Natural killer cell (primary cell): ENCODE data around the gene MST1. TPM values are rescaled to one million over a fixed set of nuclear protein-coding genes. Genes with fewer than 3 reads are reported as not detected.

ENCODE experiments used
- ATAC-seq, 3 donors: fragments of 150-1000 bp in 2 of 3; fragments of 200-7000 bp in 1 of 3; cut with Tn5 transposase; 1 replicate in 1 of 3; 2 replicates in 2 of 3; pipeline ENCODE4 v1.10.0; 2021; ENCODE audit warnings: mild to moderate bottlenecking in 2 of 3, moderate library complexity in 2 of 3
- DNase-seq, 2 donors: peaks; one replicate each; pipeline versions ENCODE4 v3.0.0 to v3.0.0-alpha.2; 2013 to 2021; ENCODE audit warnings: mixed read lengths in 1 of 2
- H3K27ac ChIP-seq: one replicate; pipeline ENCODE4 v1.5.1; 2013; ENCODE audit warnings: mild to moderate bottlenecking, low read length
- H3K27me3 ChIP-seq: one replicate; pipeline ENCODE4 v1.6.1; 2013; ENCODE audit warnings: low read length; ENCODE audit not compliant: control insufficient read depth, insufficient read depth
- H3K36me3 ChIP-seq: one replicate; pipeline ENCODE4 v1.6.1; 2013; ENCODE audit warnings: low read length; ENCODE audit not compliant: control insufficient read depth, insufficient read depth
- H3K4me1 ChIP-seq: one replicate; pipeline ENCODE4 v1.6.1; 2013; ENCODE audit warnings: low read length; ENCODE audit not compliant: control insufficient read depth, insufficient read depth
- H3K4me3 ChIP-seq: one replicate; pipeline ENCODE4 v1.5.1; 2013; ENCODE audit warnings: low read length
- H3K9me3 ChIP-seq: one replicate; pipeline ENCODE4 v1.6.1; 2013; ENCODE audit warnings: low read length; ENCODE audit not compliant: control insufficient read depth, insufficient read depth
- H3K27ac Mint-ChIP-seq, 2 donors: one replicate each; pipeline ENCODE4 v1.8.0; 2022; ENCODE audit warnings: mild to moderate bottlenecking in 2 of 2, mixed read lengths in 2 of 2, moderate library complexity in 1 of 2
- H3K27me3 Mint-ChIP-seq, 2 donors: one replicate each; pipeline ENCODE4 v1.8.0; 2022; ENCODE audit warnings: low read depth in 2 of 2, mixed read lengths in 2 of 2
- H3K36me3 Mint-ChIP-seq: one replicate; pipeline ENCODE4 v1.8.0; 2022; ENCODE audit warnings: mixed read lengths
- H3K4me1 Mint-ChIP-seq, 2 donors: one replicate each; pipeline ENCODE4 v1.8.0; 2022; ENCODE audit warnings: mixed read lengths in 2 of 2
- H3K4me3 Mint-ChIP-seq: one replicate; pipeline ENCODE4 v1.8.0; 2022; ENCODE audit warnings: mild to moderate bottlenecking, moderate library complexity, mixed read lengths
- H3K9me3 Mint-ChIP-seq, 2 donors: one replicate each; pipeline ENCODE4 v1.8.0; 2022; ENCODE audit warnings: mixed read lengths in 2 of 2
- CTCF ChIP-seq: fragments of 200-600 bp; IDR thresholded peaks from one replicate; pipeline ENCODE4 v1.8.0; 2022; ENCODE audit warnings: antibody characterized with exemption
- WGBS: methylation state at CpG from one replicate; pipeline ENCODE4 v1.1.7; 2013; ENCODE audit warnings: missing lambda C conversion rate; ENCODE audit not compliant: insufficient coverage; 5-methylcytosine and 5-hydroxymethylcytosine counted together
- intact Hi-C: fragments of 100-400 bp; cut with micrococcal nuclease; formaldehyde crosslinking; loops from one replicate; pipeline ENCODE4 v1.14.2; 2022
- total RNA-seq, 4 donors: library from RNA; stranded (reverse); fragments of 120-200 nt in 1 of 4; gene quantifications; one replicate each; pipeline versions ENCODE4 v1.2.3 to v1.2.4, GENCODE V29; 2013 to 2022

The MST1 gene
- total RNA-seq, 3 donors from 2014 or later (not counting 1 experiment from before 2014, with no cell fraction given) = 9.5 to 19.1 (median 15.2) TPM

DNA sequence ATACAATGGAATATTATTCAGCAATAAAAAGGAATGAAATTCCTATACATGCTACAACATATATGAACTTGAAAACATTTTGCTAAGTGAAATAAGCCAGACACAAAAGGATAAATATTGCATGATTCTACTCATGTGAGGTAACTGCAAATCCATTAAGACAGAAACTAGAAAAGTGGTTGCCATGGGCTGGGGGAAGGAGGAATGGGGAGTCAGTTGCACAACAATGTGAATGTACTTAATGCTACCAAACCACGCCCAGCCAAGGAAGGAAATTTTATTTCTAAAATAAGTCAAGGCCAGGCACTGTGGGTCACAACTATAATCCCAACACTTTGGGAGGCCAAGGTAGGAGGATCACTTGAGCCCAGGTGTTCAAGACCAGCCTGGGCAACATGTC lies 44.3 kb upstream of the MST1 start:
- Mint-ChIP-seq H3K4me1 (peaks cover 0 to 8% of the 10 kb centered on the region in 2 donors), H3K4me3 (no peak overlapping the region), H3K27me3 (no peaks in the 10 kb centered on the region), H3K27ac (no peak overlapping the region), H3K9me3 (no peaks in the 10 kb centered on the region), H3K36me3 (peaks cover 15% of the 10 kb centered on the region)
- ATAC-seq = no peak
- Histone ChIP-seq H3K9me3 (no peaks in the 10 kb centered on the region), H3K27me3 (no peaks in the 10 kb centered on the region), H3K4me1 (no peaks in the 10 kb centered on the region), H3K36me3 (peaks cover 44% of the 10 kb centered on the region), H3K4me3 (no peak overlapping the region), H3K27ac (no peak overlapping the region)
- TF ChIP-seq CTCF = no peak
- WGBS = 92% methylated on average over 1 of the region's 1 CpG
- intact Hi-C loops = no loop called here
- DNase-seq = no peak

DNA sequence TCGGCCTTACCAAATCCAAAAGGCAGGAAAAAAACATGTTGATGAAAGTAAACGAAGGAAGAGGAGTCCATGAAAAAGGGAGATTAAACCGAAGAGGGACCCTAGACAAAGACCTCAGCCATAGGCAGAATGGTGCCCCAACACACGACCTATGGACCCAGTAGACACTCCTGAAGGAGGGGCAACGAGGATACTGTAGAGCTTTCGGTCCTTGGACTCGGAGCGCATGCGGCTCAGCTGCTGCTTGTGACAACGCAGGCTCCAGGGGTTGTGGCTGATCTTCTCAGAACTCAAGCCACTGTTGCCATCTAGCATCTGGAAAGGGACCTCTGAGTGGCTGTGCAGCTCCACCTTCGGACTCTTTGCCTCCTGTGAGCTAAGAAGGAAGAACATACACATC lies 43.3 kb upstream of the MST1 start:
- Histone ChIP-seq H3K4me3 (no peak overlapping the region), H3K9me3 (no peaks in the 10 kb centered on the region), H3K36me3 (peaks cover 41% of the 10 kb centered on the region), H3K4me1 (no peaks in the 10 kb centered on the region), H3K27ac (no peak overlapping the region), H3K27me3 (no peaks in the 10 kb centered on the region)
- ATAC-seq (no peak), DNase-seq (no peak)
- 96% methylated on average over 10 of the region's 11 CpGs for WGBS
- Mint-ChIP-seq H3K27ac (no peak overlapping the region), H3K27me3 (no peaks in the 10 kb centered on the region), H3K4me1 (peaks cover 0 to 5% of the 10 kb centered on the region in 2 donors), H3K9me3 (no peaks in the 10 kb centered on the region), H3K4me3 (no peak overlapping the region), H3K36me3 (peaks cover 15% of the 10 kb centered on the region)
- intact Hi-C loops = no loop called here
- TF ChIP-seq CTCF = no peak

DNA sequence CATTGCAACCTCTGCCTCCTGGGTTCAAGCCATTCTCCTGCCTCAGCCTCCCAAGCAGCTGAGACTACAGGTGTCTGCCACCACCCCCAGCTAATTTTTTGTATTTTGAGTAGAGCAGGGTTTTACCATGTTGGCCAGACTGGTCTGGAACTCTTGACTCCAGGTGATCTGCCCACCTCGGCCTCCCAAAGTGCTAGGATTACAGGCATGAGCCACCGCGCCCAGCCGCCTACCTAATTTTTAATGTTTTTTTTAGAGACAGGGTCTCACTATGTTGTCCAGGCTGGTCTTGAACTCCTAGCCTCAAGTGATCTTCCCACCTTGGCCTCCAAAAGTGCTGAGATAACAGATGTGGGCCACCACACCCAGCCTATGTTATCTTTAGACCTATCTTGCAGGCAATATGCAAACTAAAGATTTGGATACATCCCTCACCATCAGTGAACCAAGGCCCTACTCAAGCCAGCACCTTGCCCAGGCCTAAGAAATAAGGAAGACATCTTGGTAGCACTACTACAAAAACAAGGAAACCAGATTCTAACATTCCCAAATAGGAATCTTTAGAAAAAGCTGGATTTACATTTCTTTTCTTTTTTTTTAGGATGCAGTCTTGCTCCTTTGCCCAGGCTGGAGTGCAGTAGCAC lies 40.8 kb upstream of the MST1 start:
- H3K9me3 ChIP-seq = no peaks in the 10 kb centered on the region
- H3K27me3 Mint-ChIP-seq = no peaks in the 10 kb centered on the region
- TF ChIP-seq CTCF = no peak
- WGBS = 99% methylated on average over 4 of the region's 4 CpGs
- no peaks in the 10 kb centered on the region for H3K9me3 Mint-ChIP-seq
- no peak overlapping the region for H3K4me3 ChIP-seq
- no peak overlapping the region for H3K27ac ChIP-seq
- H3K4me3 Mint-ChIP-seq = no peak overlapping the region
- peaks cover 35% of the 10 kb centered on the region for H3K36me3 ChIP-seq
- no peaks in the 10 kb centered on the region for H3K4me1 Mint-ChIP-seq
- DNase-seq (no peak), ATAC-seq (no peak)
- H3K27ac Mint-ChIP-seq = no peak overlapping the region
- intact Hi-C loops = no loop called here
- peaks cover 2% of the 10 kb centered on the region for H3K4me1 ChIP-seq
- peaks cover 15% of the 10 kb centered on the region for H3K36me3 Mint-ChIP-seq
- H3K27me3 ChIP-seq = no peaks in the 10 kb centered on the region

DNA sequence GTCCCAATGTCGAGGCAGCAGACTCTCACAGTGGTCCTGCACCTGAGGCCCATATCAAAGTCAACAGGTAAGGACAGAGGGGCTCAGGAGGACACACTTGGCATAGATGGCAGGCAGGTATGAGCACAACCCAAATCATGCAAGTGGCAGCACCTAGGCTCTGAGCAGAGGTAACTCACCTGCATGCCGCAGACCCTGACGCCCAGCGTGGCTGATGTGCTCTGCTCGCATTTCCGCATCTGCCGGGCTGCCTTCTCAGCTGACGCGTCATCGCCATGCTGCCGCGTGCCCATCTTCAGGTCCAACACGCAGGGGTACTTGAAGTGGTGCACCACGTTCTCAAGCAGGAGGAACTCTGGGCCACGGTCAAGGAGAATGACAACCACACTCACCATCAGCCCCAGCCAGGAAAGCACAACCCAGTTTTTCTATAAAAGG lies 38.7 kb upstream of the MST1 start:
- Mint-ChIP-seq H3K27me3 (no peaks in the 10 kb centered on the region), H3K4me3 (no peak overlapping the region), H3K9me3 (no peaks in the 10 kb centered on the region), H3K4me1 (peaks cover 11 to 15% of the 10 kb centered on the region in 2 donors), H3K36me3 (peaks cover 10% of the 10 kb centered on the region), H3K27ac (no peak overlapping the region)
- Histone ChIP-seq H3K9me3 (no peaks in the 10 kb centered on the region), H3K27ac (no peak overlapping the region), H3K4me1 (peaks cover 19% of the 10 kb centered on the region), H3K36me3 (peaks cover 32% of the 10 kb centered on the region), H3K4me3 (no peak overlapping the region), H3K27me3 (no peaks in the 10 kb centered on the region)
- TF ChIP-seq CTCF = no peak
- ATAC-seq = no peak
- 97% methylated on average over 15 of the region's 15 CpGs for WGBS
- intact Hi-C loops = no loop called here
- DNase-seq = no peak
